ENCODE measurements around the gene PLCB4. TPM values are rescaled to one million over a fixed set of nuclear protein-coding genes. Genes with fewer than 3 reads are reported as not detected.

The PLCB4 gene
- total RNA-seq, 4 donors from 2014 or later = 2.3 to 3.9 (median 3.3) TPM

DNA sequence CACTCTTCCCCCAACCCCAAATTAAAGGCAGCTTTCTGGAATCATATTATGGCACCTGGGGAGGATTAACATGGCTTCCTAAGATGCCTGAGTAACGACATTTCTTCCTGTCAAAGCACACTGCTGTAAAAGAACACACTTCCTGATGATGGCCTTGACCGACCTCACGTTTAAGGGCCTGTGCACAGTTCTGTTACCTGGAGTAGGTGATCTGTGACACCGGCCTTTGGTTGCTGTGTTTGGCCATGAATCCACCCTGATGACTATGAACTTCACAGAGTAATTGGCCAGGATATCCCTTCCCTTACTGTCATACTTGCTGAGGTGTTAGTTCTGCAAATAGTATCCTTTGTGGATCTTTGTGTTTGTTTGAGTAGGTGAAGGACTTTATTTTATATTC, 45.8 kb downstream of the PLCB4 start:
- no peak for TF ChIP-seq POLR2A (IDR thresholded peaks at IDR 0.05)
- TF ChIP-seq, protein P1, sequence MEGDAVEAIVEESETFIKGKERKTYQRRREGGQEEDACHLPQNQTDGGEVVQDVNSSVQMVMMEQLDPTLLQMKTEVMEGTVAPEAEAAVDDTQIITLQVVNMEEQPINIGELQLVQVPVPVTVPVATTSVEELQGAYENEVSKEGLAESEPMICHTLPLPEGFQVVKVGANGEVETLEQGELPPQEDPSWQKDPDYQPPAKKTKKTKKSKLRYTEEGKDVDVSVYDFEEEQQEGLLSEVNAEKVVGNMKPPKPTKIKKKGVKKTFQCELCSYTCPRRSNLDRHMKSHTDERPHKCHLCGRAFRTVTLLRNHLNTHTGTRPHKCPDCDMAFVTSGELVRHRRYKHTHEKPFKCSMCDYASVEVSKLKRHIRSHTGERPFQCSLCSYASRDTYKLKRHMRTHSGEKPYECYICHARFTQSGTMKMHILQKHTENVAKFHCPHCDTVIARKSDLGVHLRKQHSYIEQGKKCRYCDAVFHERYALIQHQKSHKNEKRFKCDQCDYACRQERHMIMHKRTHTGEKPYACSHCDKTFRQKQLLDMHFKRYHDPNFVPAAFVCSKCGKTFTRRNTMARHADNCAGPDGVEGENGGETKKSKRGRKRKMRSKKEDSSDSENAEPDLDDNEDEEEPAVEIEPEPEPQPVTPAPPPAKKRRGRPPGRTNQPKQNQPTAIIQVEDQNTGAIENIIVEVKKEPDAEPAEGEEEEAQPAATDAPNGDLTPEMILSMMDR (IDR thresholded peaks at IDR 0.05 in 4 of 5, conservative IDR thresholded peaks at IDR 0.05 in 1 of 5) = no peak
- intact Hi-C loops (cut with DNase I; ENCODE audit: low total_unique reads) = no loop called here
- in situ Hi-C loops (cut with MboI; ENCODE audit: low sequenced_read_pairs in 4 of 4) = no loop called here
- Histone ChIP-seq H3K27ac (no peak overlapping the region), H3K27me3 (no peaks in the 10 kb centered on the region), H3K36me3 (no peaks in the 10 kb centered on the region), H3K9me3 (no peaks in the 10 kb centered on the region), H3K4me1 (peaks cover 0 to 15% of the 10 kb centered on the region in 2 donors), H3K4me3 (no peak overlapping the region)
- ATAC-seq = no peak
- DNase-seq = no peak

DNA sequence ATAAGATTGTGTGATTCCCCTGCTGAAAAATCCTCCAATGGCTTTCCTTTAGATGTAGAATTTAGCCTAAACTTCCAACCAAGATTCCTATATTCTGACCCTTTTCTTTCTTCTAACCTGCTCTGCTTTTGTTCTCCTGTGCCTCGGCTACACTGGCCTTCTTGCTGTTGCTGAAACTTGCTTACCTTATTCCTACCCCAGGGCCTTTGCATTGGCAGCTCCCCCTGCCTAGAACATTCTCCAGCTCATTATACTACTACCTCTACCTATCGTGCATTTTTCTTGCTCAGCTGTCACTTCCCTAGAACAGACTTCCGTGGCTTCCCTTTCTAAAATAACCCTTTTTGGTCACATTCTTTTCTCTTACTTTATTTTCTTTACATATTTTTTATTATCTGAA, 48.7 kb downstream of the PLCB4 start:
- Histone ChIP-seq H3K27ac (no peak overlapping the region), H3K36me3 (no peaks in the 10 kb centered on the region), H3K4me3 (no peak overlapping the region), H3K4me1 (peaks cover 0 to 7% of the 10 kb centered on the region in 2 donors), H3K9me3 (no peaks in the 10 kb centered on the region), H3K27me3 (no peaks in the 10 kb centered on the region)
- TF ChIP-seq, protein P1 (IDR thresholded peaks at IDR 0.05 in 4 of 5, conservative IDR thresholded peaks at IDR 0.05 in 1 of 5) = no peak
- TF ChIP-seq POLR2A (IDR thresholded peaks at IDR 0.05) = no peak
- intact Hi-C loops (cut with DNase I; ENCODE audit: low total_unique reads) = no loop called here
- DNase-seq (no peak), ATAC-seq (no peak)
- in situ Hi-C loops (cut with MboI; ENCODE audit: low sequenced_read_pairs in 4 of 4) = no loop called here

DNA sequence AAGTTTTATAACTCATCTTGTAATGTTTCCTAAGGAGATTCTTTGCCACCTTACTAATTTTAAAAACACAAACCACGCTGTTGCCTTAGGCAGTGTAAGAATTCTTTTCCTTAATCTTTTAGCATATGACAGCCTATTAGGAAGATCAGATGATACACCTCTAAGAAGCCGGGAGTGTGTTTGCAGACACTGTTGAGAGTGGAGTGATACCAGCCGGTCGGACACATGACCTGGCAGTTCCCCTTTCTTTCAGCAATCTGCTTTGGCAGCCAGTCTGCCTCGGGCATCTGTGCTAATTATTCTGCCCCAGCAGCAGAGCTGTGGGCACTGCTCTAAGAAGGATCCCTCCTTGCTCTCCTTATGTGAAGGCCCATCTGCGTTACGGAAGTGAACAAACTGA, 50.9 kb downstream of the PLCB4 start:
- Histone ChIP-seq H3K4me3 (no peak overlapping the region), H3K4me1 (no peaks in the 10 kb centered on the region), H3K36me3 (no peaks in the 10 kb centered on the region), H3K27me3 (no peaks in the 10 kb centered on the region), H3K9me3 (no peaks in the 10 kb centered on the region), H3K27ac (no peak overlapping the region)
- DNase-seq = peak; percentile 29 to 33
- intact Hi-C loops (cut with DNase I; ENCODE audit: low total_unique reads) (no loop called here), in situ Hi-C loops (cut with MboI; ENCODE audit: low sequenced_read_pairs in 4 of 4) (no loop called here)
- ATAC-seq = peak; percentile 61 to 86
- TF ChIP-seq, protein P1 (IDR thresholded peaks at IDR 0.05 in 4 of 5, conservative IDR thresholded peaks at IDR 0.05 in 1 of 5) = no peak
- no peak for TF ChIP-seq POLR2A (IDR thresholded peaks at IDR 0.05)

DNA sequence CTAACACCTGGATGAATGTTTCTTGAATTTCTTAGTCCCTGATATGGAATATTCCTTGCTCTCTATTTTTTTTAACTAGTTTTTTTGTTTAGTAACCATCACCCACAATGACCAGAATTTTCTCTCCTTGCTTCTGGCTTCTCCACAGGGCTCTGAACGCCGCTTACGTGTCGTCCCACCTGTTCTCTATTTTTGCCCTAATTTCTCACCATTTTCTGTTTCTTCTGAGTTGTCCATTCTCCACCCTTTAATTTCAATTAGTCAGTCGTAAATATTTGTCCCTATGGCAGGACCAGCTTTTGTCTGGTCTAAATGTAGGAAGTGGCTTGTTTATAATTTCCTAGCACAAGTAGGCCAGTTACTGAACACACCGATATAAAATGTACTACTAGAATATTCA, 52.3 kb downstream of the PLCB4 start:
- in situ Hi-C loops (cut with MboI; ENCODE audit: low sequenced_read_pairs in 4 of 4) (no loop called here), intact Hi-C loops (cut with DNase I; ENCODE audit: low total_unique reads) (no loop called here)
- DNase-seq (no peak), ATAC-seq (no peak)
- Histone ChIP-seq H3K27ac (no peak overlapping the region), H3K4me1 (no peaks in the 10 kb centered on the region), H3K9me3 (no peaks in the 10 kb centered on the region), H3K36me3 (no peaks in the 10 kb centered on the region), H3K27me3 (no peaks in the 10 kb centered on the region), H3K4me3 (no peak overlapping the region)
- TF ChIP-seq, protein P1 (IDR thresholded peaks at IDR 0.05 in 4 of 5, conservative IDR thresholded peaks at IDR 0.05 in 1 of 5) = no peak
- no peak for TF ChIP-seq POLR2A (IDR thresholded peaks at IDR 0.05)

DNA sequence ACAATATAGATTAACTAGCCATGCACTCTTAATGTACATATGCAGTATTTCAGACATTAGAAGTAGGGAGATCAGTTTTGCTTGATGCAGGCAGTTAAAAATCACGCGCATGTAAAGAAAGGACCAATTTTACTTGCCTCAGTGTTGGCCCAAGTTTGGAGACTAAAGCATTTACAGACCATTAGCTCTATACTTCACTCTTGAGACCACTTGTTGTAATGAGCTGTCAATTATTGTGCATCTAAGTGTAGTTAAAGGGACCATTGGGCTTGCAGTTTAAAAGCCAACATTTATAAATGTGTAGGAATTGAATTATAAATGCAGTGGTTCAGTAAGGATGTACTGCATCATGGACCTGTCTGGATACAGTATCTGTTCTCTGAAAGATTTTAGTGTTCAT, 53.7 kb downstream of the PLCB4 start:
- in situ Hi-C loops (cut with MboI; ENCODE audit: low sequenced_read_pairs in 4 of 4) = no loop called here
- intact Hi-C loops (cut with DNase I; ENCODE audit: low total_unique reads) = no loop called here

More for the DNA sequence above, 53.7 kb downstream of the PLCB4 start:
- DNase-seq (no peak), ATAC-seq (no peak)
- Histone ChIP-seq H3K4me3 (no peak overlapping the region), H3K36me3 (no peaks in the 10 kb centered on the region), H3K27ac (no peak overlapping the region), H3K9me3 (no peaks in the 10 kb centered on the region), H3K4me1 (no peaks in the 10 kb centered on the region), H3K27me3 (no peaks in the 10 kb centered on the region)
- no peak for TF ChIP-seq POLR2A (IDR thresholded peaks at IDR 0.05)
- TF ChIP-seq, protein P1 (IDR thresholded peaks at IDR 0.05 in 4 of 5, conservative IDR thresholded peaks at IDR 0.05 in 1 of 5) = no peak

Measured in gastrocnemius medialis (tissue), 4 donors.